GM23338 (cell line): Measurements from ENCODE around the gene HINT2. TPM values are rescaled to one million over a fixed set of nuclear protein-coding genes. Genes with fewer than 3 reads are reported as not detected.

ENCODE experiments used
- ATAC-seq: fragments of 200-7000 bp; cut with Tn5 transposase; 3 replicates; pipeline ENCODE4 v1.9.1; 2020
- DNase-seq: peaks from one replicate; pipeline ENCODE4 v3.0.0-alpha.2; 2015; ENCODE audit warnings: low spot score
- H2AFZ ChIP-seq: fragments of 200-600 bp; sonication (generic); 2 replicates; pipeline ENCODE4 v1.8.0; 2016; ENCODE audit warnings: antibody characterized with exemption, mild to moderate bottlenecking, moderate library complexity
- H3F3A ChIP-seq: fragments of 200-600 bp; sonication (generic); replicated peaks from 2 replicates; pipeline ENCODE4 v1.8.0; 2017; ENCODE audit warnings: antibody characterized with exemption, mixed run types, low read depth
- H3K27ac ChIP-seq: fragments of 200-600 bp; sonication (generic); 2 replicates; pipeline ENCODE4 v1.6.1; 2016; ENCODE audit warnings: low read depth
- H3K27me3 ChIP-seq: fragments of 200-600 bp; sonication (generic); 2 replicates; pipeline ENCODE4 v1.8.0; 2016; ENCODE audit warnings: mild to moderate bottlenecking, mixed run types, moderate library complexity; ENCODE audit not compliant: insufficient read depth
- H3K36me3 ChIP-seq: fragments of 200-600 bp; sonication (generic); 2 replicates; pipeline ENCODE4 v1.8.0; 2016; ENCODE audit warnings: mild to moderate bottlenecking; ENCODE audit not compliant: insufficient read depth
- H3K4me1 ChIP-seq: fragments of 200-600 bp; sonication (generic); 2 replicates; pipeline ENCODE4 v1.8.0; 2016; ENCODE audit warnings: mild to moderate bottlenecking, moderate library complexity; ENCODE audit not compliant: insufficient read depth
- H3K4me2 ChIP-seq: fragments of 200-600 bp; sonication (generic); 2 replicates; pipeline ENCODE4 v1.7.1; 2017; ENCODE audit warnings: mixed run types
- H3K4me3 ChIP-seq: fragments of 200-600 bp; sonication (generic); 2 replicates; pipeline ENCODE4 v1.6.1; 2016; ENCODE audit warnings: mixed run types
- H3K79me2 ChIP-seq: fragments of 200-600 bp; sonication (generic); replicated peaks from 2 replicates; pipeline ENCODE4 v1.8.0; 2017; ENCODE audit warnings: mild to moderate bottlenecking; ENCODE audit not compliant: insufficient read depth
- H3K9me2 ChIP-seq: fragments of 200-600 bp; sonication (generic); 2 replicates; pipeline ENCODE4 v1.8.0; 2017; ENCODE audit not compliant: insufficient read depth
- H4K20me1 ChIP-seq: fragments of 200-600 bp; sonication (generic); replicated peaks from 2 replicates; pipeline ENCODE4 v1.8.0; 2017; ENCODE audit warnings: mild to moderate bottlenecking; ENCODE audit not compliant: insufficient read depth
- H3K27ac Mint-ChIP-seq: 2 replicates; pipeline ENCODE4 v1.8.0; 2020; ENCODE audit warnings: inconsistent platforms, mild to moderate bottlenecking, moderate library complexity, mixed read lengths
- H3K27me3 Mint-ChIP-seq: 3 replicates; pipeline ENCODE4 v1.8.0; 2022; ENCODE audit warnings: low read depth, mild to moderate bottlenecking, moderate library complexity, mixed read lengths, inconsistent platforms; ENCODE audit not compliant: insufficient read depth, poor library complexity
- H3K36me3 Mint-ChIP-seq: 3 replicates; pipeline ENCODE4 v1.8.0; 2021; ENCODE audit warnings: low read depth, mild to moderate bottlenecking, inconsistent platforms, moderate library complexity, mixed read lengths
- H3K4me1 Mint-ChIP-seq: 3 replicates; pipeline ENCODE4 v1.8.0; 2020; ENCODE audit warnings: mild to moderate bottlenecking, inconsistent platforms, mixed read lengths
- H3K4me3 Mint-ChIP-seq: 3 replicates; pipeline ENCODE4 v1.8.0; 2021; ENCODE audit warnings: moderate library complexity, mild to moderate bottlenecking, inconsistent platforms, mixed read lengths
- H3K9me3 Mint-ChIP-seq: 3 replicates; pipeline ENCODE4 v1.8.0; 2020; ENCODE audit warnings: moderate library complexity, mild to moderate bottlenecking, inconsistent platforms, mixed read lengths
- EZH2phosphoT487 ChIP-seq: fragments of 200-600 bp; sonication (generic); IDR thresholded peaks from one replicate; pipeline ENCODE4 v1.8.1; 2018; ENCODE audit warnings: antibody characterized with exemption; ENCODE audit not compliant: unreplicated experiment
- NANOG ChIP-seq: IDR thresholded peaks from 2 replicates; pipeline ENCODE4 v1.6.1; 2016; ENCODE audit warnings: antibody characterized with exemption, borderline replicate concordance
- REST ChIP-seq: IDR thresholded peaks from one replicate; pipeline ENCODE4 v1.6.1; 2018; ENCODE audit warnings: antibody characterized with exemption; ENCODE audit not compliant: unreplicated experiment
- STAT1 ChIP-seq: IDR thresholded peaks from one replicate; pipeline ENCODE4 v1.6.1; 2016; ENCODE audit warnings: antibody characterized with exemption; ENCODE audit not compliant: unreplicated experiment
- ZNF114 ChIP-seq: fragments of 250-450 bp; sonication (Bioruptor Pico); IDR thresholded peaks from 2 replicates; pipeline ENCODE4 v1.5.0; 2020; ENCODE audit warnings: mild to moderate bottlenecking, moderate library complexity
- ZNF462 ChIP-seq: fragments of 250-450 bp; sonication (Bioruptor Pico); IDR thresholded peaks from 2 replicates; pipeline ENCODE4 v1.5.0; 2020; ENCODE audit warnings: mild to moderate bottlenecking, moderate library complexity
- polyA plus RNA-seq: library from polyadenylated mRNA; unstranded; fragments of >200 nt; fragmentation: Nextera tagmentation; extraction: Ambion mirVana; gene quantifications from 2 replicates; pipeline ENCODE4 v1.2.1, GENCODE V29; 2016
- total RNA-seq: library from RNA; depleted of rRNA; stranded (reverse); fragments of >200 nt; shearing (Covaris generic); gene quantifications from 2 replicates; pipeline ENCODE4 v1.2.3, GENCODE V29; 2014

HINT2 gene
- total and polyA plus RNA-seq, 2 experiments from 2014 or later: 20.9 to 69.9 TPM

DNA sequence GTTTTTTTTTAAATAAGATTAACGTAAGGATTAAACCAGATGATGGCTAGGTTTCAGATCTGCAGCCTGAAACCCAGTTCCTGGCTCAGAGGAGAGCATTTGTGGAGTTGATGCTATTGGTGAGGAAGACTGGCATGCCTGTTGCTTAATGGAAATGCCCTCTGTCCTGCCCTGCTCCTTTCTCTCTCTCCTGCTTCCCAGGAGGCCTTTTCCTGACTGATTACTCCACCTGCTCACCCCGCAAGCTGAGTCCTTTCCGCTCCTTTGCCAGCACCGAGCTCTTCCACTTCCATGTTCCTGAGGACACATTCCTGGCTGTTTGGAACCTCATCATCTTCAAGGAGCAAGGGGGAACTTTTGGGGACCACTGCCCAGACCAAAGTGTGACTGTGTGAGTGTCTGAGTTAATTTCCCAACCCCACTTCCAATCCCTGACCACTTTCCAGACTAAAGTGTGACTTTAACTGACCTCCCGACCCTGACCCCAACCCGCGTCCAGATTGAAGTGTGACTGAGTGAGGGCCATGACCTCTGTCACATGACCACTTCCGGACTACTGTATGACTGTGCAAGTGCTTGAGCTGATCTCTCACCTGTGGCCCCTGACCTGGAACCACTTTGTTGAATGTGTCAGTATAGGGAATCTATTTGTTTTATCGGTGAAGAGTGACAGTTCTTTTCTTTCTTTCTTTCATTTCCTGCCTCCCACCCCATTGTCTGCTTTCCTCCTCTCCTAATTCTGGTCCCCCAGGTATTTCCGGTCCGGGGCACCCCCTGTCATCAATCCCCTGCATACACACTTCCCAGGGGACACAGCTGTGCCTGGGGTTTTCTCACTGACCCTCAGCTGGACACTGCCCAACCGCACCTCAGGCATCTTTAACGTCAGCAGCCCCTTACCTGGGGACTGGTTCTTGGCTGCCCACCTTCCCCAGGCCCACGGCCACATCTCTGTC is 19.7 kb upstream of the HINT2 start:
- Histone ChIP-seq H3K79me2 (no peaks in the 10 kb centered on the region), H4K20me1 (no peaks in the 10 kb centered on the region; the same call in 1 of the 2 replicates), H3F3A (0 out of 2 replicates have a peak, but pooled peaks cover 3% of the 10 kb centered on the region), H3K27ac (no peak overlapping the region), H3K36me3 (no peaks in the 10 kb centered on the region), H3K4me3 (no peak overlapping the region), H3K27me3 (no peaks in the 10 kb centered on the region), H3K4me2 (no peak overlapping the region), H3K4me1 (peaks cover 8% of the 10 kb centered on the region; the same call in 1 of the 2 replicates), H3K9me2 (peaks cover 5% of the 10 kb centered on the region; the same call in 1 of the 2 replicates), H2AFZ (no peak overlapping the region)
- H3K4me1 Mint-ChIP-seq: peaks cover 23% of the 10 kb centered on the region
- H3K36me3 Mint-ChIP-seq: no peaks in the 10 kb centered on the region
- no peak for ATAC-seq
- H3K9me3 Mint-ChIP-seq: no peaks in the 10 kb centered on the region; the same call in 2 of the 3 replicates
- TF ChIP-seq STAT1: no peak
- no peak for TF ChIP-seq EZH2phosphoT487
- H3K4me3 Mint-ChIP-seq: no peak overlapping the region
- DNase-seq: no peak
- peaks cover 9% of the 10 kb centered on the region for H3K27me3 Mint-ChIP-seq
- no peak overlapping the region; the same call in 1 of the 2 replicates for H3K27ac Mint-ChIP-seq

- Histone ChIP-seq H3F3A (0 out of 2 replicates have a peak, but pooled peaks cover 6% of the 10 kb centered on the region), H3K9me2 (no peaks in the 10 kb centered on the region), H3K27me3 (no peaks in the 10 kb centered on the region), H4K20me1 (no peaks in the 10 kb centered on the region; the same call in 1 of the 2 replicates), H3K79me2 (no peaks in the 10 kb centered on the region), H3K4me3 (no peak overlapping the region), H3K4me1 (peaks cover 8% of the 10 kb centered on the region; the same call in 1 of the 2 replicates), H3K36me3 (no peaks in the 10 kb centered on the region), H3K4me2 (no peak overlapping the region), H3K27ac (no peak overlapping the region), H2AFZ (no peak overlapping the region)
- ATAC-seq (no peak), DNase-seq (no peak)
- Mint-ChIP-seq H3K36me3 (no peaks in the 10 kb centered on the region), H3K27me3 (peaks cover 14% of the 10 kb centered on the region), H3K27ac (no peak overlapping the region), H3K4me3 (no peak overlapping the region), H3K9me3 (no peaks in the 10 kb centered on the region; the same call in 2 of the 3 replicates), H3K4me1 (peaks cover 29% of the 10 kb centered on the region)
- TF ChIP-seq ZNF114 (CRISPR knock-in tag): no peak
- no peak for TF ChIP-seq NANOG
- TF ChIP-seq REST: no peak
- no peak for TF ChIP-seq ZNF462 (CRISPR knock-in tag)
- no peak for TF ChIP-seq EZH2phosphoT487
These were observed 18.0 kb upstream of the HINT2 start for GRCh38 chr9:35832814-35833213.
